H9 (cell line): ENCODE data around the gene GSTO1. TPM values are rescaled to one million over a fixed set of nuclear protein-coding genes. Genes with fewer than 3 reads are reported as not detected.

Source experiments
- DNase-seq: peaks from one replicate; pipeline ENCODE4 v3.0.0-alpha.2; 2017
- H2AFZ ChIP-seq: one replicate; pipeline ENCODE4 v1.6.1; 2013; ENCODE audit warnings: mild to moderate bottlenecking, low read length, control low read depth, moderate library complexity
- H2AK5ac ChIP-seq: 2 replicates; pipeline ENCODE4 v1.6.1; 2013; ENCODE audit warnings: low read length, control low read depth, mixed read lengths; ENCODE audit not compliant: insufficient read length
- H2BK120ac ChIP-seq: one replicate; pipeline ENCODE4 v1.6.1; 2013; ENCODE audit warnings: low read depth, mild to moderate bottlenecking, low read length, control low read depth, inconsistent platforms; ENCODE audit not compliant: poor library complexity, severe bottlenecking
- H2BK12ac ChIP-seq: 2 replicates; pipeline ENCODE4 v1.6.1; 2013; ENCODE audit warnings: low read length, control low read depth, mixed read lengths, low read depth; ENCODE audit not compliant: insufficient read length
- H2BK15ac ChIP-seq: 2 replicates; pipeline ENCODE4 v1.6.1; 2013; ENCODE audit warnings: low read depth, low read length, control low read depth
- H2BK20ac ChIP-seq: one replicate; pipeline ENCODE4 v1.6.1; 2013; ENCODE audit warnings: low read depth, mild to moderate bottlenecking, low read length, control low read depth, inconsistent platforms; ENCODE audit not compliant: poor library complexity, severe bottlenecking
- H2BK5ac ChIP-seq: 2 replicates; pipeline ENCODE4 v1.6.1; 2013; ENCODE audit warnings: low read length, control low read depth, mixed read lengths; ENCODE audit not compliant: insufficient read length
- H3K14ac ChIP-seq: 2 replicates; pipeline ENCODE4 v1.6.1; 2013; ENCODE audit warnings: low read length, control low read depth; ENCODE audit not compliant: insufficient read depth
- H3K18ac ChIP-seq: 2 replicates; pipeline ENCODE4 v1.6.1; 2013; ENCODE audit warnings: low read depth, mild to moderate bottlenecking, mixed read lengths, low read length, control low read depth; ENCODE audit not compliant: insufficient read length
- H3K23ac ChIP-seq: 2 replicates; pipeline ENCODE4 v1.6.1; 2013; ENCODE audit warnings: low read length, control low read depth, mixed read lengths, low read depth; ENCODE audit not compliant: insufficient read length
- H3K23me2 ChIP-seq: 2 replicates; pipeline ENCODE4 v1.6.1; 2013; ENCODE audit warnings: low read depth, mild to moderate bottlenecking, mixed read lengths, low read length, control low read depth; ENCODE audit not compliant: insufficient read length, poor library complexity, severe bottlenecking
- H3K27ac ChIP-seq: 2 replicates; pipeline ENCODE4 v1.5.1; 2013; ENCODE audit warnings: low read length, control low read depth, mixed read lengths, low read depth; ENCODE audit not compliant: insufficient read length
- H3K27me3 ChIP-seq: 2 replicates; pipeline ENCODE4 v1.6.1; 2013; ENCODE audit warnings: low read length, control low read depth, inconsistent platforms; ENCODE audit not compliant: insufficient read depth
- H3K4ac ChIP-seq: 2 replicates; pipeline ENCODE4 v1.6.1; 2013; ENCODE audit warnings: low read depth, mild to moderate bottlenecking, control low read depth, inconsistent platforms, low read length, moderate library complexity
- H3K4me1 ChIP-seq: 2 replicates; pipeline ENCODE4 v1.6.1; 2013; ENCODE audit warnings: low read length, control low read depth, inconsistent platforms; ENCODE audit not compliant: insufficient read depth
- H3K4me2 ChIP-seq: 2 replicates; pipeline ENCODE4 v1.6.1; 2013; ENCODE audit warnings: low read length, control low read depth, mixed read lengths; ENCODE audit not compliant: insufficient read length, insufficient read depth
- H3K56ac ChIP-seq: 2 replicates; pipeline ENCODE4 v1.6.1; 2013; ENCODE audit warnings: low read depth, mild to moderate bottlenecking, mixed read lengths, low read length, control low read depth; ENCODE audit not compliant: insufficient read length
- H3K79me1 ChIP-seq: 2 replicates; pipeline ENCODE4 v1.6.1; 2013; ENCODE audit warnings: low read depth, mild to moderate bottlenecking, moderate library complexity, low read length, control low read depth, inconsistent platforms; ENCODE audit not compliant: insufficient read depth, poor library complexity, severe bottlenecking
- H3K79me2 ChIP-seq: 2 replicates; pipeline ENCODE4 v1.6.1; 2013; ENCODE audit warnings: low read length, control low read depth, inconsistent platforms; ENCODE audit not compliant: insufficient read depth
- H3K9ac ChIP-seq: 2 replicates; pipeline ENCODE4 v1.6.1; 2013; ENCODE audit warnings: low read length, control low read depth, mixed read lengths; ENCODE audit not compliant: insufficient read length; ENCODE audit errors: extremely low read depth
- H3K9me3 ChIP-seq: one replicate; pipeline ENCODE4 v1.6.1; 2013; ENCODE audit warnings: low read depth, low read length, inconsistent platforms; ENCODE audit not compliant: control insufficient read depth
- H3T11ph ChIP-seq: one replicate; pipeline ENCODE4 v1.6.1; 2013; ENCODE audit warnings: mild to moderate bottlenecking, low read length, control low read depth, inconsistent platforms
- H4K20me1 ChIP-seq: one replicate; pipeline ENCODE4 v1.6.1; 2013; ENCODE audit not compliant: control insufficient read depth, insufficient read length, insufficient read depth
- H4K5ac ChIP-seq: 2 replicates; pipeline ENCODE4 v1.6.1; 2013; ENCODE audit warnings: low read depth, mild to moderate bottlenecking, mixed read lengths, low read length, control low read depth; ENCODE audit not compliant: insufficient read length
- H4K8ac ChIP-seq: replicated peaks from 2 replicates; pipeline ENCODE4 v1.6.1; 2013; ENCODE audit warnings: low read length, control low read depth, mixed read lengths, low read depth; ENCODE audit not compliant: insufficient read length
- H4K91ac ChIP-seq: 2 replicates; pipeline ENCODE4 v1.6.1; 2013; ENCODE audit warnings: low read depth, mild to moderate bottlenecking, moderate library complexity, mixed read lengths, low read length, control low read depth; ENCODE audit not compliant: insufficient read length
- H3K27ac Mint-ChIP-seq, 3 experiments: 2 replicates in 2 of 3; 3 replicates in 1 of 3; pipeline ENCODE4 v1.8.0; 2020 to 2021; ENCODE audit warnings: mixed read lengths in 3 of 3, mild to moderate bottlenecking in 1 of 3, moderate library complexity in 1 of 3
- H3K27me3 Mint-ChIP-seq: 2 replicates; pipeline ENCODE4 v1.8.0; 2021; ENCODE audit warnings: low read depth, mild to moderate bottlenecking, moderate library complexity, mixed read lengths
- H3K36me3 Mint-ChIP-seq, 3 experiments: 2 replicates in 2 of 3; 3 replicates in 1 of 3; pipeline ENCODE4 v1.8.0; 2020 to 2021; ENCODE audit warnings: low read depth in 3 of 3, mixed read lengths in 3 of 3; ENCODE audit not compliant: insufficient read depth in 1 of 3
- H3K4me1 Mint-ChIP-seq, 2 experiments: 2 replicates each; pipeline ENCODE4 v1.8.0; 2020; ENCODE audit warnings: mixed read lengths in 2 of 2
- H3K4me3 Mint-ChIP-seq, 2 experiments: 2 replicates in 1 of 2; 3 replicates in 1 of 2; pipeline ENCODE4 v1.8.0; 2020 to 2021; ENCODE audit warnings: mild to moderate bottlenecking in 2 of 2, mixed read lengths in 2 of 2, moderate library complexity in 1 of 2
- H3K9me3 Mint-ChIP-seq, 2 experiments: 2 replicates in 1 of 2; 3 replicates in 1 of 2; pipeline ENCODE4 v1.8.0; 2020; ENCODE audit warnings: mild to moderate bottlenecking in 2 of 2, mixed read lengths in 2 of 2, moderate library complexity in 1 of 2
- CTCF ChIP-seq: fragments of 200-600 bp; sonication (generic); conservative IDR thresholded peaks from 3 replicates; pipeline ENCODE4 v1.8.0; 2021; ENCODE audit warnings: antibody characterized with exemption, mild to moderate bottlenecking
- WGBS: extraction: QIAGEN DNeasy Blood & Tissue Kit; methylation state at CpG from one replicate; pipeline ENCODE4 v1.1.7; 2013; ENCODE audit warnings: missing lambda C conversion rate, low lambda C conversion rate, mixed read lengths; ENCODE audit not compliant: insufficient read length; ENCODE audit errors: extremely low coverage; 5-methylcytosine and 5-hydroxymethylcytosine counted together
- total RNA-seq: library from RNA; stranded (reverse); gene quantifications from 2 replicates; pipeline ENCODE4 v1.2.1, GENCODE V29; 2021

GSTO1 gene
- total RNA-seq, 1 experiment from 2014 or later = 114 TPM

DNA sequence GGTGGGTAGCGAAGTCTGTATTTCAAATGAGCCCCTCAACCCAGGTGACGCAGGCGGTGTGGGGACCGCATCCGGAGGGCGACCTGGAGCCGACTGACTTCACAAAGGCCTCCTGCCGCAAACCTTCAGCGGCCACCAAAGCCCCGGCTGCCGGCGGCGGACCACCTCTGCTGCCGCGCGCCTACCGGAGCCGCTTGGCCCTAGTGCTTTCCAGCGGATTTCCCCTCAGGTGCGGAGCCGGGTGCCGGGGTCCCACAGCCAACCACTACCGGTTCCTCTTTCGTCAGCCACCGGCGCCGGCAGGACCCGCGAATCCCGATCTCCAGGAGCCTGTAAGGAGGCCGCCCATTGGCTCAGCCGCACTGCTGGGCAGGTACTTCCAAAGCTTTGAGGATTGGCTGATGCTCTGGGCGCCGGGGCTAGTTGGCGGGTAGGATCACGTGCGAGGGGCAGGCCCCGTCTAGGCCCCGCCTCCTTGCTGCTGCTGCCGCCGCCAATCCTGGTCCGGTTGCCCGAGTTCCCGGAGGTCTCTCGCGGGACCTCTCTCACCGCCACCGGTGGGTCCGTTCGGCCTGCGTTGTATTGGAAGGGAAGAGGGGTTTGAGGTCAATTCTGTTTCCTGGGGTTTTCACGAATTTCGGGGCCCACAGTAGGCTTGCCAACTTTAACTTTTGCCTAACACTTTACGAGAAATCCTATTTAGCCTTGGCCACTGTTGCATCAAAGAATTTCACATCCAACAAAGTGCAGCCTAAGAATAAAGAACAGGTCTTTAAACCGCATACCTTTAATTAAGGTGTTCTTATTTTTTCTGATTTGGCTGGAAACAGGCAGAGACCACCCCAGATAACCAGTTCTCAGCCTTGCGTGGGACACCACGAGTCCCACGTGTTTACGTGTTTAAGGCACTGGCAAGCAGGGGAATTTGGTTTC is 14.3 kb downstream of the GSTO1 start, which contains the start of gene GSTO2:
Gene GSTO2 (plus strand): TSS at position 472 of the 933 bp plus-strand sequence. CDS start 5,732 bp downstream, outside the sequence.
- Histone ChIP-seq H3K4me2 (peak within 1 kb of the TSS; percentile 80), H4K8ac (no peak within 1 kb of the TSS), H2BK20ac (no peak within 1 kb of the TSS), H2BK15ac (no peak within 1 kb of the TSS), H3K27me3 (no peaks in the 10 kb centered on the region), H3K79me2 (peaks cover 6% of the 10 kb centered on the region; the same call in 1 of the 2 replicates), H3K27ac (peak within 1 kb of the TSS; percentile 35), H4K5ac (no peak within 1 kb of the TSS), H3K9me3 (no peaks in the 10 kb centered on the region), H2AFZ (no peak within 1 kb of the TSS), H3K4ac (no peak within 1 kb of the TSS), H3K23ac (no peak within 1 kb of the TSS), H3K9ac (peak within 1 kb of the TSS; percentile 93), H3T11ph (no peak within 1 kb of the TSS), H3K23me2 (peaks cover 3% of the 10 kb centered on the region), H4K20me1 (no peaks in the 10 kb centered on the region), H2BK120ac (no peak within 1 kb of the TSS), H2AK5ac (no peak within 1 kb of the TSS), H2BK12ac (no peak within 1 kb of the TSS), H3K56ac (no peak within 1 kb of the TSS), H3K18ac (peak within 1 kb of the TSS; percentile 92), H3K79me1 (no peaks in the 10 kb centered on the region), H3K4me1 (peaks cover 4% of the 10 kb centered on the region; the same call in 1 of the 2 replicates), H2BK5ac (no peak within 1 kb of the TSS), H3K14ac (peak within 1 kb of the TSS; percentile 74; the same call in 1 of the 2 replicates), H4K91ac (no peak within 1 kb of the TSS)
- no peaks in the 10 kb centered on the region for H3K27me3 Mint-ChIP-seq
- H3K4me3 Mint-ChIP-seq = peak within 1 kb of the TSS; percentile 93 to 97
- WGBS = no CpG with 5 or more reads among the region's 59 CpGs
- H3K27ac Mint-ChIP-seq = peak within 1 kb of the TSS; percentile 93 to 97 (median 95); a peak in 6 of 7 replicates
- TF ChIP-seq CTCF = no peak
- peaks cover 11% of the 10 kb centered on the region in 2 experiments for H3K4me1 Mint-ChIP-seq
- DNase-seq = peak; percentile 100
- H3K36me3 Mint-ChIP-seq = peaks cover 10 to 36% (median 14%) of the 10 kb centered on the region in 3 experiments
- no peaks in the 10 kb centered on the region; a peak in 1 of 5 replicates for H3K9me3 Mint-ChIP-seq
